Astrocyte (in vitro differentiated cells and primary cell): ENCODE measurements around the gene PTCH1. TPM values are rescaled to one million over a fixed set of nuclear protein-coding genes. Genes with fewer than 3 reads are reported as not detected.

Experiments
- DNase-seq: peaks from one replicate; pipeline ENCODE4 v3.0.0-alpha.2; 2010; ENCODE audit warnings: low read depth
- FAIRE-seq: peaks from 2 replicates; lab custom pipeline; 2011; peaks lifted over from hg19 to GRCh38; lab: Jason Lieb, UNC
- H2AFZ ChIP-seq: 2 replicates; pipeline ENCODE4 v1.6.0; 2012; ENCODE audit warnings: low read depth, low read length, inconsistent platforms
- H3K27ac ChIP-seq: 2 replicates; pipeline ENCODE4 v1.5.1; 2011; ENCODE audit warnings: low read depth, low read length, inconsistent platforms
- H3K27me3 ChIP-seq: 2 replicates; pipeline ENCODE4 v1.6.0; 2011; ENCODE audit warnings: low read length, inconsistent platforms; ENCODE audit not compliant: insufficient read depth
- H3K36me3 ChIP-seq: 2 replicates; pipeline ENCODE4 v1.5.1; 2011; ENCODE audit warnings: low read length, inconsistent platforms; ENCODE audit not compliant: insufficient read depth
- H3K4me1 ChIP-seq: 2 replicates; pipeline ENCODE4 v1.5.1; 2011; ENCODE audit warnings: low read length, inconsistent platforms; ENCODE audit not compliant: insufficient read depth
- H3K4me2 ChIP-seq: 2 replicates; pipeline ENCODE4 v1.6.0; 2012; ENCODE audit warnings: low read length, inconsistent platforms
- H3K4me3 ChIP-seq: 2 replicates; pipeline ENCODE4 v1.5.1; 2011; ENCODE audit warnings: low read depth, mild to moderate bottlenecking, low read length, inconsistent platforms; ENCODE audit not compliant: insufficient read depth
- H3K79me2 ChIP-seq: 2 replicates; pipeline ENCODE4 v1.6.0; 2012; ENCODE audit warnings: mild to moderate bottlenecking, low read length, inconsistent platforms; ENCODE audit not compliant: insufficient read depth
- H3K9ac ChIP-seq: 2 replicates; pipeline ENCODE4 v1.6.0; 2012; ENCODE audit warnings: mild to moderate bottlenecking, low read length, inconsistent platforms
- H3K9me3 ChIP-seq: 2 replicates; pipeline ENCODE4 v1.5.1; 2012; ENCODE audit warnings: low read depth, mild to moderate bottlenecking, low read length, inconsistent platforms; ENCODE audit not compliant: insufficient read depth
- H4K20me1 ChIP-seq: 2 replicates; pipeline ENCODE4 v1.6.0; 2012; ENCODE audit warnings: low read length, inconsistent platforms; ENCODE audit not compliant: insufficient read depth
- H3K27ac Mint-ChIP-seq: one replicate; pipeline ENCODE4 v1.8.0; 2021; ENCODE audit warnings: mild to moderate bottlenecking, mixed read lengths; ENCODE audit not compliant: unreplicated experiment
- H3K27me3 Mint-ChIP-seq: one replicate; pipeline ENCODE4 v1.8.0; 2021; ENCODE audit warnings: low read depth, mixed read lengths; ENCODE audit not compliant: unreplicated experiment
- H3K36me3 Mint-ChIP-seq: one replicate; pipeline ENCODE4 v1.8.0; 2021; ENCODE audit warnings: low read depth, mixed read lengths; ENCODE audit not compliant: unreplicated experiment
- H3K4me1 Mint-ChIP-seq: one replicate; pipeline ENCODE4 v1.8.0; 2021; ENCODE audit warnings: low read depth, mixed read lengths; ENCODE audit not compliant: unreplicated experiment
- H3K4me3 Mint-ChIP-seq: one replicate; pipeline ENCODE4 v1.8.0; 2021; ENCODE audit warnings: mild to moderate bottlenecking, moderate library complexity, mixed read lengths; ENCODE audit not compliant: unreplicated experiment
- H3K9me3 Mint-ChIP-seq: one replicate; pipeline ENCODE4 v1.8.0; 2021; ENCODE audit warnings: mild to moderate bottlenecking, mixed read lengths; ENCODE audit not compliant: unreplicated experiment
- EZH2 ChIP-seq: IDR thresholded peaks from 2 replicates; pipeline ENCODE4 v1.6.1; 2012; ENCODE audit warnings: mild to moderate bottlenecking, low read length, inconsistent platforms; ENCODE audit not compliant: insufficient read depth
- total RNA-seq: library from RNA; stranded (reverse); gene quantifications from 2 replicates; pipeline ENCODE4 v1.2.1, GENCODE V29; 2021
- TF ChIP-seq, protein P1 (sequence below): IDR thresholded peaks from 2 replicates; pipeline ENCODE4 v1.5.1; 2011; ENCODE audit warnings: low read depth, mild to moderate bottlenecking, inconsistent platforms, low read length, moderate library complexity; ENCODE audit not compliant: insufficient read depth

Gene PTCH1
- total RNA-seq, 1 donor from 2014 or later: 21.3 TPM

DNA sequence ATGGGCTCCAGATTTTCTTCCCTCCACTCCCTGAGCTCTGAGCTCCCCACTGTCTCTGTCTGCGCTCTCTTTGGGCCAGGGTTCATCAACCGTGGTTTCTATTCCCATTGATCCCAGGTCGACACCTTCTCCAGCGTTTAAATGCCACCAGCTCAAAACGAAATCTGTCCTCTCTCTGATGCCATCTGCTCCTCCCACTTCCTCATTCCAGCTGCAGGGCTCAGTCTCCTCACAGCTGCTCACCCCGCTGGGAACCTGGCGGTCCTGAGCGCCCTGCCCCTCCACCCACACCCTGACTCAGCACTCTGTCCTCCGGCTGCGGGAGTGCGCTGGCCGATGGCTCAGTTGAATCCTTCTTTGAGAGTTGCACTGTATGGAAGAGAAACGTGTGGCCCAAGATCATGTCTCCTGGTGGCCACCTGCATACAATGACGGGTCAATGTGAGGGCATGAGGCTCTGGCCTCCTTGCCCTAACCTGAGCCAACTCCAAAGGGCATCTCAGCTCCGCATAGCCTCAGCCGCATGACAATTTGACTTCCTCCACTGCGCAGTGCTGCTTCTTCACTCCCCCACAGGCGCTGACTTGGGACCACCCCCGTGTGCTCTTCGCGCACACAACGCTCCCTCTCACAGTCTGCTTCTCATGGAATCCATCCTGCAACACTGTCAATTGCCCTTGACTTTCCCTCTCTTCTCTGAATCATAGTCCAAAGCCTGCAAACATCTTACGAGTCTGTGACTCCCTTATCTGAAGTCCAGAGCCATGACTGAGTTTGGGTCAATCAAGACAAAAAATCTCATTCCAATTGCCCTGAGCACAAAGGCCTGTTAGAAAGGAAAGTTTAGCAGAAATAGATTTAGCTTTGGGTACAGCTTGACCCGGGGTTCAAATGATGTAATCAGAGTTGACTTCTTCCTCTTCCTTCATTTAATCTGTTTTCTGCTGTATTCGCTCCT, 82.4 kb downstream of the PTCH1 start:
- Histone ChIP-seq H3K27me3 (no peaks in the 10 kb centered on the region), H3K4me1 (no peaks in the 10 kb centered on the region), H3K79me2 (no peaks in the 10 kb centered on the region), H3K27ac (no peak overlapping the region), H3K36me3 (no peaks in the 10 kb centered on the region), H3K9ac (no peak overlapping the region), H3K9me3 (peaks cover 8% of the 10 kb centered on the region), H2AFZ (no peak overlapping the region), H4K20me1 (no peaks in the 10 kb centered on the region), H3K4me2 (no peak overlapping the region), H3K4me3 (no peak overlapping the region)
- FAIRE-seq (no peak), DNase-seq (no peak)
- H3K9me3 Mint-ChIP-seq: peaks cover 26% of the 10 kb centered on the region
- H3K27ac Mint-ChIP-seq: peak overlapping the region; percentile 79
- peaks cover 2% of the 10 kb centered on the region for H3K4me1 Mint-ChIP-seq
- H3K4me3 Mint-ChIP-seq: peak overlapping the region; percentile 25
- H3K36me3 Mint-ChIP-seq: peaks cover 6% of the 10 kb centered on the region
- peaks cover 3% of the 10 kb centered on the region for H3K27me3 Mint-ChIP-seq
- no peak for TF ChIP-seq EZH2
- TF ChIP-seq, protein P1, sequence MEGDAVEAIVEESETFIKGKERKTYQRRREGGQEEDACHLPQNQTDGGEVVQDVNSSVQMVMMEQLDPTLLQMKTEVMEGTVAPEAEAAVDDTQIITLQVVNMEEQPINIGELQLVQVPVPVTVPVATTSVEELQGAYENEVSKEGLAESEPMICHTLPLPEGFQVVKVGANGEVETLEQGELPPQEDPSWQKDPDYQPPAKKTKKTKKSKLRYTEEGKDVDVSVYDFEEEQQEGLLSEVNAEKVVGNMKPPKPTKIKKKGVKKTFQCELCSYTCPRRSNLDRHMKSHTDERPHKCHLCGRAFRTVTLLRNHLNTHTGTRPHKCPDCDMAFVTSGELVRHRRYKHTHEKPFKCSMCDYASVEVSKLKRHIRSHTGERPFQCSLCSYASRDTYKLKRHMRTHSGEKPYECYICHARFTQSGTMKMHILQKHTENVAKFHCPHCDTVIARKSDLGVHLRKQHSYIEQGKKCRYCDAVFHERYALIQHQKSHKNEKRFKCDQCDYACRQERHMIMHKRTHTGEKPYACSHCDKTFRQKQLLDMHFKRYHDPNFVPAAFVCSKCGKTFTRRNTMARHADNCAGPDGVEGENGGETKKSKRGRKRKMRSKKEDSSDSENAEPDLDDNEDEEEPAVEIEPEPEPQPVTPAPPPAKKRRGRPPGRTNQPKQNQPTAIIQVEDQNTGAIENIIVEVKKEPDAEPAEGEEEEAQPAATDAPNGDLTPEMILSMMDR: no peak

DNA sequence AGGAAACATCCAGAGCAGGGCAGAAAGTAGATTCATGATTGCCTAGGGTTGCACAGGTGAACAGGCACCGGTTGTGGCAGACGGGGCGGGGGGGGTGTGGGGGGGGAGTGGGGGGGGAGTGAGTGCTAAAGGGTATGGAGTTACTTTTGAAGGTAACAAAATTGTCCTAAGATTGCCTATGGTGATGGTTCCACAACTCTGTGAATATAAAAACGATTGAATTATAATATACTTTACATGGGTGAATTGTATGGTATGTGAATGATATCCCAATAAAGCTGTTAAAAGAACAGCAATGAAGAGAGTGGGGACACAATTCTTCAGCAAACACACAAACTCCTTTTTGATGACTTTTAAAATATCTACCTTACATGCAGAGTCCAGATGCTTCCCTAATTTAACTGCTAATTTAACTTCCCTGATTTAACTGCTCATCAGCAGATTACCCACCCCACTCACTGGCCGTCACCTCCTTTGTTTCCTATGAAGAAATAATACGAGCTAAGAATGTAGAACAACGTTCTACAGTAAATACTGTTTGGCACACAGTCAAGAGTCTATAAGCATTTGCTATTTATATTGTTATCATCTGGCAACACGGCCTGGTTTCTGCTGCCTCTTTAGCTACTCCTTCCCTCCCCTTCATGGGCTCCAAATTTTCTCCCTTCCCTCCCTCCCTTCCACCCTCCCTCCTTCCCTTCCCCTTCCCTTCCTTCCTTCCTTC, 83.5 kb downstream of the PTCH1 start:
- Histone ChIP-seq H3K36me3 (no peaks in the 10 kb centered on the region), H3K4me2 (no peak overlapping the region), H4K20me1 (no peaks in the 10 kb centered on the region), H3K9ac (no peak overlapping the region), H3K9me3 (peaks cover 8% of the 10 kb centered on the region), H3K27me3 (no peaks in the 10 kb centered on the region), H2AFZ (no peak overlapping the region), H3K4me1 (no peaks in the 10 kb centered on the region), H3K4me3 (no peak overlapping the region), H3K79me2 (no peaks in the 10 kb centered on the region), H3K27ac (no peak overlapping the region)
- no peak for FAIRE-seq
- no peak for DNase-seq
- H3K27ac Mint-ChIP-seq: no peak overlapping the region
- H3K27me3 Mint-ChIP-seq: peaks cover 3% of the 10 kb centered on the region
- peaks cover 26% of the 10 kb centered on the region for H3K9me3 Mint-ChIP-seq
- H3K4me1 Mint-ChIP-seq: peaks cover 2% of the 10 kb centered on the region
- TF ChIP-seq, protein P1: no peak
- TF ChIP-seq EZH2: no peak
- no peak overlapping the region for H3K4me3 Mint-ChIP-seq
- H3K36me3 Mint-ChIP-seq: peaks cover 6% of the 10 kb centered on the region
